ENCODE data around the gene LRRC28. TPM values are rescaled to one million over a fixed set of nuclear protein-coding genes. Genes with fewer than 3 reads are reported as not detected.
A peak's percentile ranks its signal among the peaks of the same experiment; 100 is the strongest.

Gene LRRC28
- polyA plus RNA-seq, 1 of the 3 experiments (the other 2 are of a cell fraction) = 15.2 TPM

GRCh38 chr15:99306694-99307338 lies 55.5 kb downstream of the LRRC28 start:
- no peak overlapping the region for H3K27ac ChIP-seq (ENCODE audit: low read depth in 2 of 2, low read length in 1 of 2)
- 88% methylated on average over 8 of the region's 8 CpGs for WGBS (ENCODE audit: low lambda C conversion rate)
- peaks cover 4 to 14% of the 10 kb centered on the region in 2 experiments; a peak in 2 of 4 replicates for H3K4me1 ChIP-seq (ENCODE audit: control insufficient read depth in 1 of 2, insufficient read depth in 2 of 2, low read depth in 1 of 2, low read length in 1 of 2)
- H3F3A ChIP-seq (replicated peaks; ENCODE audit: insufficient read depth) = no peaks in the 10 kb centered on the region
- H2AFZ ChIP-seq (ENCODE audit: low read depth) = no peak overlapping the region
- CTCF ChIA-PET = interaction anchor here (2.9 kb wide), 1 partner anchor 398 kb away, joined by 12 read pairs; no protein-coding TSS in a partner anchor
- TF ChIP-seq NFIC (IDR thresholded peaks at IDR 0.05; ENCODE audit: borderline replicate concordance) (no peak), MAX (IDR thresholded peaks at IDR 0.05; ENCODE audit: low read depth) (no peak), RFX5 (IDR thresholded peaks at IDR 0.05; ENCODE audit: low read length) (no peak), MEF2A (IDR thresholded peaks at IDR 0.05; ENCODE audit: borderline replicate concordance, low read depth) (no peak), JUND (IDR thresholded peaks at IDR 0.05) (no peak), POLR2AphosphoS5 (IDR thresholded peaks at IDR 0.05; ENCODE audit: low read depth, low read length) (no peak), TCF12 (IDR thresholded peaks at IDR 0.05) (no peak)
- no peaks in the 10 kb centered on the region for H3K27me3 ChIP-seq (ENCODE audit: insufficient read depth)
- DNase-seq = no peak
- no peaks in the 10 kb centered on the region for H3K9me3 ChIP-seq
- no peaks in the 10 kb centered on the region for H3K79me2 ChIP-seq (ENCODE audit: insufficient read depth)
- H4K20me1 ChIP-seq (ENCODE audit: insufficient read depth) = no peaks in the 10 kb centered on the region
- H3K9me2 ChIP-seq = no peaks in the 10 kb centered on the region
- no peak overlapping the region for H3K4me2 ChIP-seq
- no peak overlapping the region for H3K4me3 ChIP-seq (ENCODE audit: low read depth in 2 of 2, low read length in 1 of 2)
- POLR2A ChIA-PET = no interaction called here
- no peak overlapping the region for H3K9ac ChIP-seq
- H3K36me3 ChIP-seq (replicated peaks in 1 of 2; ENCODE audit: control insufficient read depth in 1 of 2, insufficient read depth in 2 of 2, low read length in 1 of 2) = no peaks in the 10 kb centered on the region

- CTCF ChIA-PET = no interaction called here
- H4K20me1 ChIP-seq (ENCODE audit: insufficient read depth) = no peaks in the 10 kb centered on the region
- no peak overlapping the region for H3K4me3 ChIP-seq (ENCODE audit: low read depth in 2 of 2, low read length in 1 of 2)
- H3F3A ChIP-seq (replicated peaks; ENCODE audit: insufficient read depth) = no peaks in the 10 kb centered on the region
- POLR2A ChIA-PET = no interaction called here
- no peak overlapping the region for H3K4me2 ChIP-seq
- peaks cover 4 to 14% of the 10 kb centered on the region in 2 experiments; a peak in 2 of 4 replicates for H3K4me1 ChIP-seq (ENCODE audit: control insufficient read depth in 1 of 2, insufficient read depth in 2 of 2, low read depth in 1 of 2, low read length in 1 of 2)
- 86% methylated on average over 6 of the region's 6 CpGs for WGBS (ENCODE audit: low lambda C conversion rate)
- no peak overlapping the region for H3K9ac ChIP-seq
- no peak for DNase-seq
- H3K9me2 ChIP-seq = no peaks in the 10 kb centered on the region
- TF ChIP-seq TEAD4 (IDR thresholded peaks at IDR 0.05; ENCODE audit: borderline replicate concordance, insufficient read depth) (no peak), GABPA (IDR thresholded peaks at IDR 0.05; ENCODE audit: low read depth) (no peak)
- 0 out of 2 replicates have a peak overlapping the region, but pooled peaks have one; percentile 3 for H2AFZ ChIP-seq (ENCODE audit: low read depth)
- peaks cover 4% of the 10 kb centered on the region for H3K9me3 ChIP-seq
- no peak overlapping the region for H3K27ac ChIP-seq (ENCODE audit: low read depth in 2 of 2, low read length in 1 of 2)
- no peaks in the 10 kb centered on the region for H3K36me3 ChIP-seq (replicated peaks in 1 of 2; ENCODE audit: control insufficient read depth in 1 of 2, insufficient read depth in 2 of 2, low read length in 1 of 2)
- no peaks in the 10 kb centered on the region for H3K27me3 ChIP-seq (ENCODE audit: insufficient read depth)
- H3K79me2 ChIP-seq (ENCODE audit: insufficient read depth) = no peaks in the 10 kb centered on the region
Measured at GRCh38 chr15:99307735-99308134, 56.5 kb downstream of the LRRC28 start.

DNA sequence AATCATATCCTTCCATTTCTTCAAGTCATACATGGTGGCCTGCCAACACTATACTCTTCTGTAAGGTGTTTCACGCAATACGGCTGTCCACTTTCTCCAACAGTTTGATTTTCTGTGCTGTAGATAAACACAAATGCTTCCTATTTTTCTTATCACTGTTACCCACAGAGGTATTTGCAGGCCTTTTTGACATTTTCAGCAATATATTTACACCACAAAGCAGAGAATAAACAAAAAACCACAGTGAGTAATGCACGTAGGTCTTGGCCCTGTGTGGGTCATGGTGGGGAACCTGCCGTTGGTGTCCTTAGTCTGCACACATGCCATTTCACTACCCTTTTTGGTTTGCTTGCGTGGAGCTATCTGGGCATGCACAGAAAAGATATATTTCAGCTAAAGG lies 59.5 kb downstream of the LRRC28 start:
- WGBS (ENCODE audit: low lambda C conversion rate) = 90% methylated on average over 5 of the region's 5 CpGs
- Histone ChIP-seq H4K20me1 (ENCODE audit: insufficient read depth) (no peaks in the 10 kb centered on the region), H3K4me3 (ENCODE audit: low read depth in 2 of 2, low read length in 1 of 2) (no peak overlapping the region), H3K79me2 (ENCODE audit: insufficient read depth) (no peaks in the 10 kb centered on the region), H3K27ac (ENCODE audit: low read depth in 2 of 2, low read length in 1 of 2) (no peak overlapping the region), H3K36me3 (replicated peaks in 1 of 2; ENCODE audit: control insufficient read depth in 1 of 2, insufficient read depth in 2 of 2, low read length in 1 of 2) (peaks cover 0 to 8% of the 10 kb centered on the region in 2 experiments), H2AFZ (ENCODE audit: low read depth) (no peak overlapping the region), H3K27me3 (ENCODE audit: insufficient read depth) (no peaks in the 10 kb centered on the region), H3K9ac (no peak overlapping the region), H3K9me2 (no peaks in the 10 kb centered on the region), H3K4me2 (no peak overlapping the region), H3K9me3 (peaks cover 12% of the 10 kb centered on the region), H3F3A (replicated peaks; ENCODE audit: insufficient read depth) (no peaks in the 10 kb centered on the region), H3K4me1 (ENCODE audit: control insufficient read depth in 1 of 2, insufficient read depth in 2 of 2, low read depth in 1 of 2, low read length in 1 of 2) (peaks cover 4 to 13% of the 10 kb centered on the region in 2 experiments; a peak in 2 of 4 replicates)
- no peak for TF ChIP-seq TEAD4 (IDR thresholded peaks at IDR 0.05; ENCODE audit: borderline replicate concordance, insufficient read depth)
- DNase-seq = no peak
- POLR2A ChIA-PET = no interaction called here
- CTCF ChIA-PET = no interaction called here
